Hepatocyte (in vitro differentiated cells): Measurements from ENCODE around the gene DGKI.

Experiments
- EZH2 ChIP-seq: fragments of 200-600 bp; sonication (generic); IDR thresholded peaks from 2 replicates; pipeline ENCODE4 v1.6.1; 2016; ENCODE audit warnings: antibody characterized with exemption, mild to moderate bottlenecking, borderline replicate concordance
- TF ChIP-seq, protein P1 (sequence below): fragments of 200-600 bp; sonication (generic); IDR thresholded peaks from 2 replicates; pipeline ENCODE4 v1.5.1; 2016; ENCODE audit warnings: antibody characterized with exemption, mild to moderate bottlenecking; ENCODE audit not compliant: poor library complexity

GRCh38 chr7:137664846-137665245 lies 181.9 kb downstream of the DGKI start:
- TF ChIP-seq, protein P1, sequence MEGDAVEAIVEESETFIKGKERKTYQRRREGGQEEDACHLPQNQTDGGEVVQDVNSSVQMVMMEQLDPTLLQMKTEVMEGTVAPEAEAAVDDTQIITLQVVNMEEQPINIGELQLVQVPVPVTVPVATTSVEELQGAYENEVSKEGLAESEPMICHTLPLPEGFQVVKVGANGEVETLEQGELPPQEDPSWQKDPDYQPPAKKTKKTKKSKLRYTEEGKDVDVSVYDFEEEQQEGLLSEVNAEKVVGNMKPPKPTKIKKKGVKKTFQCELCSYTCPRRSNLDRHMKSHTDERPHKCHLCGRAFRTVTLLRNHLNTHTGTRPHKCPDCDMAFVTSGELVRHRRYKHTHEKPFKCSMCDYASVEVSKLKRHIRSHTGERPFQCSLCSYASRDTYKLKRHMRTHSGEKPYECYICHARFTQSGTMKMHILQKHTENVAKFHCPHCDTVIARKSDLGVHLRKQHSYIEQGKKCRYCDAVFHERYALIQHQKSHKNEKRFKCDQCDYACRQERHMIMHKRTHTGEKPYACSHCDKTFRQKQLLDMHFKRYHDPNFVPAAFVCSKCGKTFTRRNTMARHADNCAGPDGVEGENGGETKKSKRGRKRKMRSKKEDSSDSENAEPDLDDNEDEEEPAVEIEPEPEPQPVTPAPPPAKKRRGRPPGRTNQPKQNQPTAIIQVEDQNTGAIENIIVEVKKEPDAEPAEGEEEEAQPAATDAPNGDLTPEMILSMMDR: no peak
- no peak for TF ChIP-seq EZH2
